HG03097 (cell line): ENCODE data around the gene NT5C2.

Source experiments
- ATAC-seq: cut with Tn5 transposase; IDR thresholded peaks from one replicate; pipeline ENCODE4 v1.9.1; 2021; ENCODE audit not compliant: unreplicated experiment, low FRiP score

Gene NT5C2

GRCh38 chr10:103096130-103096529 is 96.9 kb downstream of the NT5C2 start:
- no peak for ATAC-seq

GRCh38 chr10:103095005-103095404 is 98.1 kb downstream of the NT5C2 start:
- no peak for ATAC-seq

- ATAC-seq = no peak
These were observed 102.2 kb downstream of the NT5C2 start for GRCh38 chr10:103090911-103091310.

- no peak for ATAC-seq
These were observed 103.6 kb downstream of the NT5C2 start for GRCh38 chr10:103089493-103089892.

- no peak for ATAC-seq
These were observed 106.3 kb downstream of the NT5C2 start for GRCh38 chr10:103086799-103087198.

- ATAC-seq = no peak
These were observed 106.8 kb downstream of the NT5C2 start for GRCh38 chr10:103086261-103086660.

GRCh38 chr10:103083977-103084320 is 109.1 kb downstream of the NT5C2 start:
- ATAC-seq = no peak

- no peak for ATAC-seq
These were observed 109.7 kb downstream of the NT5C2 start for GRCh38 chr10:103083266-103083976.

GRCh38 chr10:103082683-103083082 is 110.4 kb downstream of the NT5C2 start:
- no peak for ATAC-seq

GRCh38 chr10:103080891-103081581 is 112.0 kb downstream of the NT5C2 start:
- ATAC-seq = no peak

- ATAC-seq = no peak
These were observed 113.1 kb downstream of the NT5C2 start for GRCh38 chr10:103079946-103080345.

GRCh38 chr10:103079100-103079499 is 114.0 kb downstream of the NT5C2 start:
- ATAC-seq = no peak

- ATAC-seq = no peak
These were observed 114.4 kb downstream of the NT5C2 start for GRCh38 chr10:103078676-103079075.

- no peak for ATAC-seq
These were observed 114.8 kb downstream of the NT5C2 start for GRCh38 chr10:103078309-103078615.

- ATAC-seq = no peak
These were observed 115.4 kb downstream of the NT5C2 start for GRCh38 chr10:103077491-103078308.

GRCh38 chr10:103077020-103077419 is 116.1 kb downstream of the NT5C2 start:
- ATAC-seq = no peak

- ATAC-seq = no peak
These were observed 120.2 kb downstream of the NT5C2 start for GRCh38 chr10:103072891-103073290.

GRCh38 chr10:103072276-103072675 is 120.8 kb downstream of the NT5C2 start:
- no peak for ATAC-seq

GRCh38 chr10:103069453-103070331 is 123.4 kb downstream of the NT5C2 start:
- ATAC-seq = no peak

- no peak for ATAC-seq
These were observed 125.1 kb downstream of the NT5C2 start for GRCh38 chr10:103067956-103068355.

- ATAC-seq = no peak
These were observed 125.6 kb downstream of the NT5C2 start for GRCh38 chr10:103067484-103067883.
